ENCODE measurements around the gene FBXL19. TPM values are rescaled to one million over a fixed set of nuclear protein-coding genes. Genes with fewer than 3 reads are reported as not detected.

The FBXL19 gene
- polyA plus RNA-seq, 3 donors = 0.14 to 7.6 TPM; not detected in 1

DNA sequence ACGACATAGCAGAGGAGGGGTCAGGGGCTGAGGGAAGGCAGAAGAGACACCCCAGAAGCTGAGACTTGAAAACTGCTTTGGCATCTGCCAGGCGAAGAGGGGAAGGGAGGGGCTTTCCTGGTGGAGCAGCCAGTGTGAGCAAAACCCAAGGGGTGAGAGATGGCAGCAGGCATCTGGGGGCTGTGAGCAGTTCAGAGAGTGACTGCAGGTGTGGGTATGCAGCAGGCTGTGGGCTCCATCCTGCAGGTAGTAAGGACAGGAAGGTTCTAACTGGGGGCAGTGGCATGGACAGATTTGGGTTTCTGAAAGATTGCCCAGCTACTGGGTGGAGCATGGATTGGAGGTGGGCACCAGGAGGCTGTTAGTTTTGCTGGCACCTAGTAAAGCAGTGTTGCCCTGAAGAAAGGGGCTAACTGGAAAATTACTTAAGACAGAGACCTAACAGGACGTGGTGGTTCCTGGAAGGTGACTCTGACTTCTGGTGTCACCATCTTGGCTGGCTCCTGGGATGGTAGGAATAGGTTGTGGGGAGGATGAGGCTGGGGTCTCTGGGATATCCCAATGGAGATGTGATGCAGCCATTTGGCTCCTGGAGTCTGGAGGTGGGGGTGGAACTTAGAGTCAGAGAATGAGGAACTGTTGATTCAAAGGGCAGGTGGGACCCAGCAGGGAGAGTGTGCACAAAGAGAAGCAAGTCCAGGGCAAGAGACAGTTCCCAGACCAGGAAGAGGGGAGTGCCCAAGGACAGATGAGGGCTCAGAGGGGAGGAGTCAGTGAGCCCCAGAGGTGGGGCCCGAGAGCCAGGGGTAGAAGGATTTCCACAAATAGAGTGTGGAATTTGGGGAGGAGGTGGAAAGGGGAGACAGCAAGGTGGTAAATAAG is 40.7 kb upstream of the FBXL19 start:
- Mint-ChIP-seq H3K4me3 (no peak overlapping the region), H3K4me1 (peaks cover 4% of the 10 kb centered on the region), H3K27me3 (ENCODE audit: low read depth in 3 of 3) (peaks cover 0 to 2% (median 0%) of the 10 kb centered on the region in 3 donors), H3K27ac (peak overlapping the region in 4 of 7 donors; percentile 15 to 76 (median 56)), H3K9me3 (no peaks in the 10 kb centered on the region), H3K36me3 (peaks cover 46 to 79% of the 10 kb centered on the region in 2 donors)
- no peak overlapping the region for H3K4me2 ChIP-seq (replicated peaks; ENCODE audit: extremely low read depth, low read length, poor library complexity, severe bottlenecking)
- no peaks in the 10 kb centered on the region for H3K4me1 ChIP-seq (ENCODE audit: control insufficient read depth in 1 of 2, insufficient read depth in 2 of 2, low read length in 2 of 2)
- DNase-seq = no peak
- no peak overlapping the region for H2AFZ ChIP-seq (ENCODE audit: insufficient read depth, low read depth, low read length, poor library complexity, severe bottlenecking)
- TF ChIP-seq, protein P1, sequence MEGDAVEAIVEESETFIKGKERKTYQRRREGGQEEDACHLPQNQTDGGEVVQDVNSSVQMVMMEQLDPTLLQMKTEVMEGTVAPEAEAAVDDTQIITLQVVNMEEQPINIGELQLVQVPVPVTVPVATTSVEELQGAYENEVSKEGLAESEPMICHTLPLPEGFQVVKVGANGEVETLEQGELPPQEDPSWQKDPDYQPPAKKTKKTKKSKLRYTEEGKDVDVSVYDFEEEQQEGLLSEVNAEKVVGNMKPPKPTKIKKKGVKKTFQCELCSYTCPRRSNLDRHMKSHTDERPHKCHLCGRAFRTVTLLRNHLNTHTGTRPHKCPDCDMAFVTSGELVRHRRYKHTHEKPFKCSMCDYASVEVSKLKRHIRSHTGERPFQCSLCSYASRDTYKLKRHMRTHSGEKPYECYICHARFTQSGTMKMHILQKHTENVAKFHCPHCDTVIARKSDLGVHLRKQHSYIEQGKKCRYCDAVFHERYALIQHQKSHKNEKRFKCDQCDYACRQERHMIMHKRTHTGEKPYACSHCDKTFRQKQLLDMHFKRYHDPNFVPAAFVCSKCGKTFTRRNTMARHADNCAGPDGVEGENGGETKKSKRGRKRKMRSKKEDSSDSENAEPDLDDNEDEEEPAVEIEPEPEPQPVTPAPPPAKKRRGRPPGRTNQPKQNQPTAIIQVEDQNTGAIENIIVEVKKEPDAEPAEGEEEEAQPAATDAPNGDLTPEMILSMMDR (IDR thresholded peaks at IDR 0.05) = no peak
- H3K9me3 ChIP-seq (replicated peaks in 1 of 2; ENCODE audit: control insufficient read depth in 1 of 2, insufficient read depth in 1 of 2, low read length in 2 of 2) = no peaks in the 10 kb centered on the region
- no peak overlapping the region for H3K4me3 ChIP-seq (replicated peaks in 1 of 3; ENCODE audit: low read depth in 2 of 3, low read length in 3 of 3)
- H3K79me2 ChIP-seq (ENCODE audit: insufficient read depth, low read length) = no peaks in the 10 kb centered on the region
- H3K27ac ChIP-seq (ENCODE audit: low read depth in 1 of 2, low read length in 2 of 2) = peak overlapping the region in 1 of 2 donors; percentile 14
- intact Hi-C loops (cut with micrococcal nuclease) = no loop called here
- peak overlapping the region; percentile 4 for H3K9ac ChIP-seq (ENCODE audit: insufficient read depth, low read length, poor library complexity, severe bottlenecking)
- H3K36me3 ChIP-seq (replicated peaks in 1 of 2; ENCODE audit: control insufficient read depth in 1 of 2, insufficient read depth in 2 of 2, low read length in 2 of 2) = peaks cover 11 to 51% of the 10 kb centered on the region in 2 donors
- H3K27me3 ChIP-seq (ENCODE audit: control insufficient read depth in 2 of 2, insufficient read depth in 2 of 2, low read length in 2 of 2) = no peaks in the 10 kb centered on the region
- H4K20me1 ChIP-seq (ENCODE audit: insufficient read depth, low read length) = no peaks in the 10 kb centered on the region
- 90% methylated on average over 2 of the region's 4 CpGs for WGBS (ENCODE audit: insufficient coverage)

GRCh38 chr16:30884760-30885159 is 38.6 kb upstream of the FBXL19 start:
- Mint-ChIP-seq H3K4me3 (no peak overlapping the region), H3K4me1 (peaks cover 4% of the 10 kb centered on the region), H3K36me3 (peaks cover 51 to 78% of the 10 kb centered on the region in 2 donors), H3K27me3 (ENCODE audit: low read depth in 3 of 3) (peaks cover 0 to 2% (median 0%) of the 10 kb centered on the region in 3 donors), H3K9me3 (no peaks in the 10 kb centered on the region), H3K27ac (no peak overlapping the region)
- H3K27me3 ChIP-seq (ENCODE audit: control insufficient read depth in 2 of 2, insufficient read depth in 2 of 2, low read length in 2 of 2) = no peaks in the 10 kb centered on the region
- WGBS (ENCODE audit: insufficient coverage) = no CpG with 5 or more reads among the region's 3 CpGs
- no peak overlapping the region for H3K4me2 ChIP-seq (replicated peaks; ENCODE audit: extremely low read depth, low read length, poor library complexity, severe bottlenecking)
- no peaks in the 10 kb centered on the region for H3K4me1 ChIP-seq (ENCODE audit: control insufficient read depth in 1 of 2, insufficient read depth in 2 of 2, low read length in 2 of 2)
- peaks cover 17 to 67% of the 10 kb centered on the region in 2 donors for H3K36me3 ChIP-seq (replicated peaks in 1 of 2; ENCODE audit: control insufficient read depth in 1 of 2, insufficient read depth in 2 of 2, low read length in 2 of 2)
- no peaks in the 10 kb centered on the region for H3K9me3 ChIP-seq (replicated peaks in 1 of 2; ENCODE audit: control insufficient read depth in 1 of 2, insufficient read depth in 1 of 2, low read length in 2 of 2)
- no peak overlapping the region for H3K9ac ChIP-seq (ENCODE audit: insufficient read depth, low read length, poor library complexity, severe bottlenecking)
- no peak overlapping the region for H3K4me3 ChIP-seq (replicated peaks in 1 of 3; ENCODE audit: low read depth in 2 of 3, low read length in 3 of 3)
- H4K20me1 ChIP-seq (ENCODE audit: insufficient read depth, low read length) = no peaks in the 10 kb centered on the region
- no peak for DNase-seq
- TF ChIP-seq, protein P1 (IDR thresholded peaks at IDR 0.05) = no peak
- H3K79me2 ChIP-seq (ENCODE audit: insufficient read depth, low read length) = no peaks in the 10 kb centered on the region
- no peak overlapping the region for H3K27ac ChIP-seq (ENCODE audit: low read depth in 1 of 2, low read length in 2 of 2)
- intact Hi-C loops (cut with micrococcal nuclease) = no loop called here
- no peak overlapping the region for H2AFZ ChIP-seq (ENCODE audit: insufficient read depth, low read depth, low read length, poor library complexity, severe bottlenecking)
